Measurements from ENCODE around the gene HOXD10.

The HOXD10 gene

DNA sequence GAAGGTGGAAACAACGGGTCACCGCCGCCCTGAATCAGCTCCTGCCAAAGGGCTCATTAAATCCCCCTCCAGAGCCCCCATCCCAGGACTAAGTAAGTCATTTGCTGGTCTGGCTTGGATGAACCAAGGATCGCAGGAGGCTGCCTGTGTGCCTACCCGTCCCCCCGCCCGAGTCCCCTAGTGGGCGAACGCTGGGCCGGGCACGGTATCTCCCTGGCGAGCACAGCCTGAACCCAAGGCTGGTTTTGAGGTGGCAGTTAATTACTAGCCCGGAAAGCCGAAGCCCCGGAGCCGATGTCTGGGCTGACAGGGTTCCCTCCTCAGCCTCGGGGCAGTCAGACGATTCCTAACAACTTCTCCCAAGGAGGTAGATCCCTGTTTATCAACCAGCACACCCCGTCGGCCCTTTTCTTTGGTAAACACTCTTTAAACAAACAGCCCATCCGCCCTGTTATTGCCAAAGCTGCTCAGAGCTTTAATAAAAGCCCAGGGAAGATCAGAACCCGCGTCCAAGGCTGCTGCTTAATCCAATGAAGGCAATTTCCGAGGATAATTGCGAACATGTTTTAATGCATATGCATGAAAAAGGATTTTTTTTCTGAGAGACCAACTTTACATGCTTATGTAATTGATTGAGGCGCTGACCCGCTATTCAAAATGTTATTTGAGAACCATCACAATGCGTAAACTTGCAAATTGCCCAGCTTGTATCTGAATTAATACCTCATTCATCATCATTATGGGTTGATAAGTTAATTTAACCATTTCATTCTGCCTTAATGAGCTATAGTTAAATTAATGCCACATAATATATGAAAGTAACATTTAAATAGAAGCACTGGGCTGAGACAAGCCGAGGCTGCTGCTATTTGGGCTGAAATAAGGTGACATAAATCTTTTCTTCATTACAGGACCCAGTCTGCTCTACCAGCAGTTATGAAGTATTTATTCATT lies 43.4 kb upstream of the HOXD10 start:
- no peak for DNase-seq (ENCODE audit: low read depth)
- H3K4me3 ChIP-seq (ENCODE audit: control insufficient read depth, low read depth, low read length): no peak overlapping the region
- TF ChIP-seq, protein P1, sequence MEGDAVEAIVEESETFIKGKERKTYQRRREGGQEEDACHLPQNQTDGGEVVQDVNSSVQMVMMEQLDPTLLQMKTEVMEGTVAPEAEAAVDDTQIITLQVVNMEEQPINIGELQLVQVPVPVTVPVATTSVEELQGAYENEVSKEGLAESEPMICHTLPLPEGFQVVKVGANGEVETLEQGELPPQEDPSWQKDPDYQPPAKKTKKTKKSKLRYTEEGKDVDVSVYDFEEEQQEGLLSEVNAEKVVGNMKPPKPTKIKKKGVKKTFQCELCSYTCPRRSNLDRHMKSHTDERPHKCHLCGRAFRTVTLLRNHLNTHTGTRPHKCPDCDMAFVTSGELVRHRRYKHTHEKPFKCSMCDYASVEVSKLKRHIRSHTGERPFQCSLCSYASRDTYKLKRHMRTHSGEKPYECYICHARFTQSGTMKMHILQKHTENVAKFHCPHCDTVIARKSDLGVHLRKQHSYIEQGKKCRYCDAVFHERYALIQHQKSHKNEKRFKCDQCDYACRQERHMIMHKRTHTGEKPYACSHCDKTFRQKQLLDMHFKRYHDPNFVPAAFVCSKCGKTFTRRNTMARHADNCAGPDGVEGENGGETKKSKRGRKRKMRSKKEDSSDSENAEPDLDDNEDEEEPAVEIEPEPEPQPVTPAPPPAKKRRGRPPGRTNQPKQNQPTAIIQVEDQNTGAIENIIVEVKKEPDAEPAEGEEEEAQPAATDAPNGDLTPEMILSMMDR (conservative IDR thresholded peaks at IDR 0.05; ENCODE audit: control insufficient read depth, insufficient read depth, low read depth, low read length): no peak

- no peak overlapping the region for H3K4me3 ChIP-seq (ENCODE audit: control insufficient read depth, low read depth, low read length)
- TF ChIP-seq, protein P1 (conservative IDR thresholded peaks at IDR 0.05; ENCODE audit: control insufficient read depth, insufficient read depth, low read depth, low read length): no peak
- no peak for DNase-seq (ENCODE audit: low read depth)
Measured at GRCh38 chr2:176074919-176075425, 41.6 kb upstream of the HOXD10 start.

- H3K4me3 ChIP-seq (ENCODE audit: control insufficient read depth, low read depth, low read length): no peak overlapping the region
- DNase-seq (ENCODE audit: low read depth): no peak
- TF ChIP-seq, protein P1 (conservative IDR thresholded peaks at IDR 0.05; ENCODE audit: control insufficient read depth, insufficient read depth, low read depth, low read length): no peak
Measured at GRCh38 chr2:176075481-176075880, 41.1 kb upstream of the HOXD10 start.

DNA sequence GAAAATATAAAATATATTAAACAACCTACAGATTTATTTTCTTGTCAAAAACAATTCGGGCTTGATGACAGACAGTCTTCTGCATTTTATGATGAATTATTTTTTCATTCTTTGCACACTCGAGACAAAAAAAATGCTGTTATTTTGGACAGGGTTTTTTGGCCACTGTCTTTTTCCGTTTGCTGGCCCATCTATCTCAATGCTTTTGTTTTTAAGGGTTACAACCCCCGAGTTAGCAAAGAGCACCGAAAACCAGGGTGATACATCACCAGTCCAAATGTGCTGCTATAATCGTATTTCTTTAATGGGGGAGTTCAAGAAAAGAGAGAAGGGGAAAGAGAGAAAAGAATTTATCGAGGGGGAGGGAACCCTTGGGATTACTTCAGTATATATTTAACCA lies 40.5 kb upstream of the HOXD10 start:
- TF ChIP-seq, protein P1 (conservative IDR thresholded peaks at IDR 0.05; ENCODE audit: control insufficient read depth, insufficient read depth, low read depth, low read length): no peak
- DNase-seq (ENCODE audit: low read depth): no peak
- no peak overlapping the region for H3K4me3 ChIP-seq (ENCODE audit: control insufficient read depth, low read depth, low read length)

DNA sequence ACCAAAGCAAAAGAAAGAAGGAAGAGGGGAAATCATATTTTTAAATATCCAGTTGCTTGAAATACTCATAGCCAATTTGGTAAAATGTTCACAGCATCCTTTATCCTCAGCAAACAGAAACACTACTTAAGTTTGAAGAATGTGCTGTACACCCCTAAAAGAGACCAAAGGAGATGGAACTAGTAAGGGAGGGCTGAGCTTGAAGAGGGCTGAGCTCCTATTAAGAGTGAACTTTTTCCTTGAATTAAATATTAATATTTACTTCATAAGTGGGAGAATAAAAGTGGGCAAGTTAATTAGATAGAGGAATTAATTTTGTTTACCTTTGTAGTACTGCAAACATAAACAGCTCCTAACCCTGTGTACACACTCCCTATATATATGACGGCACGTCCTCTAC lies 39.8 kb upstream of the HOXD10 start:
- TF ChIP-seq, protein P1 (conservative IDR thresholded peaks at IDR 0.05; ENCODE audit: control insufficient read depth, insufficient read depth, low read depth, low read length): no peak
- H3K4me3 ChIP-seq (ENCODE audit: control insufficient read depth, low read depth, low read length): no peak overlapping the region
- no peak for DNase-seq (ENCODE audit: low read depth)

DNA sequence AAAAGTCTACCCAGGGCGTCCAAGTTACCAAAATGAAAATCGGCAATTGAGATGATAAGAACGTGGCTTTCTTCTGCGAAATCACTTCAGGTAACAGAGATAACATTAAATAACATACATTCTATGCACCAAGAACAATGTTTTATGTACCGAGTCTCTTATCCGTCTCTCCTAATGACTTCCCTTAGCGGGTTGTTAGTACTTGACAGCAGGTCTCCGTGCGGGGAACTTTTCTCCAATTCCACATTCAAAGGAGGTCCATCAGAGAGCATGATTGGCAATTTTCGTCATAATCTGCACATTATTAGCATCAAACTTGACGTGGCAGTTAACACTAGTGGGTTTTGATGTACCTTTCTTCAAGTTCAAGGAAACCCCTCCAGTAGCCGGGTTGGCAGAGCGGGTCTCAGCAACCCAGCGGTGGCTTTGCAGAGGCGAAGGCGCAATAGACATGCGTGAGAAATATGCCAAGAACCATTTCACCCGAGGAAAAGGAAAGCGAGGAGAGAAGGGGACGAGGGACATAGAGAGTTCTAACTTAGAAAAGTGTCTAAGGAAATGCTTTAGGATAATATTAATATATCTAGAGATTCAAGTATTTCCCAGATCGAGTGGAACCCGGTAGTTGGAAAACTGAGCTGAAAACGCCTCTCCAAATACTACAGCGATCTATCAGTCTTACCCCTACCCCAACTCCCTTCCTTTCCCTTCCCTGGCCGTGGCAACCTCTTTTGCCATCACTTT lies 37.9 kb upstream of the HOXD10 start:
- TF ChIP-seq, protein P1 (conservative IDR thresholded peaks at IDR 0.05; ENCODE audit: control insufficient read depth, insufficient read depth, low read depth, low read length): no peak
- H3K4me3 ChIP-seq (ENCODE audit: control insufficient read depth, low read depth, low read length): no peak overlapping the region
- DNase-seq (ENCODE audit: low read depth): no peak
